ENCODE measurements around the gene CNNM1. TPM values are rescaled to one million over a fixed set of nuclear protein-coding genes. Genes with fewer than 3 reads are reported as not detected.

The CNNM1 gene
- total RNA-seq, 1 donor, result 3.5 TPM

GRCh38 chr10:99425204-99425603, 96.0 kb downstream of the CNNM1 start:
- no peak overlapping the region for H3K4me3 ChIP-seq (ENCODE audit: low read depth, low read length)
- DNase-seq (ENCODE audit: low read depth), result no peak
- TF ChIP-seq, protein P1, sequence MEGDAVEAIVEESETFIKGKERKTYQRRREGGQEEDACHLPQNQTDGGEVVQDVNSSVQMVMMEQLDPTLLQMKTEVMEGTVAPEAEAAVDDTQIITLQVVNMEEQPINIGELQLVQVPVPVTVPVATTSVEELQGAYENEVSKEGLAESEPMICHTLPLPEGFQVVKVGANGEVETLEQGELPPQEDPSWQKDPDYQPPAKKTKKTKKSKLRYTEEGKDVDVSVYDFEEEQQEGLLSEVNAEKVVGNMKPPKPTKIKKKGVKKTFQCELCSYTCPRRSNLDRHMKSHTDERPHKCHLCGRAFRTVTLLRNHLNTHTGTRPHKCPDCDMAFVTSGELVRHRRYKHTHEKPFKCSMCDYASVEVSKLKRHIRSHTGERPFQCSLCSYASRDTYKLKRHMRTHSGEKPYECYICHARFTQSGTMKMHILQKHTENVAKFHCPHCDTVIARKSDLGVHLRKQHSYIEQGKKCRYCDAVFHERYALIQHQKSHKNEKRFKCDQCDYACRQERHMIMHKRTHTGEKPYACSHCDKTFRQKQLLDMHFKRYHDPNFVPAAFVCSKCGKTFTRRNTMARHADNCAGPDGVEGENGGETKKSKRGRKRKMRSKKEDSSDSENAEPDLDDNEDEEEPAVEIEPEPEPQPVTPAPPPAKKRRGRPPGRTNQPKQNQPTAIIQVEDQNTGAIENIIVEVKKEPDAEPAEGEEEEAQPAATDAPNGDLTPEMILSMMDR (IDR thresholded peaks at IDR 0.05; ENCODE audit: insufficient read depth, low read depth, low read length), result no peak

DNA sequence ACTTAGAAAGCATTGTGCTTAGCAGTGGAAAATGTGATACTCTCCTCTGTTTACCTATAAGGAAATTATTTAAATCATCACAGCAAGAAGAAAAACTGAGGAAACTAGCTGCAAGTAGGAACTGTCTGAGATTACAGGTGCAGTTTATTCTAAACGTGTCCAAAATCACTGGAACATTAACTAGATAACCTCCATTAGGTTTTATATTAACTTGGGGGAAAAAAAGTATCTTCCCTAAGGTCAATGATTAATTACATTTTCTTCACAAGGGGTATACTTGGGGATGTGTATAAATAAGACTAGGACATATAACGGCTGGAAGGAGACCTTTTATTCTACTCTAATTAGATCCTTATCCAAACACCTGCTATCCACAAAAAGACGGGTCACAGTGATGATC, 97.5 kb downstream of the CNNM1 start:
- H3K4me3 ChIP-seq (ENCODE audit: low read depth, low read length), result no peak overlapping the region
- TF ChIP-seq, protein P1 (IDR thresholded peaks at IDR 0.05; ENCODE audit: insufficient read depth, low read depth, low read length), result no peak
- no peak for DNase-seq (ENCODE audit: low read depth)

DNA sequence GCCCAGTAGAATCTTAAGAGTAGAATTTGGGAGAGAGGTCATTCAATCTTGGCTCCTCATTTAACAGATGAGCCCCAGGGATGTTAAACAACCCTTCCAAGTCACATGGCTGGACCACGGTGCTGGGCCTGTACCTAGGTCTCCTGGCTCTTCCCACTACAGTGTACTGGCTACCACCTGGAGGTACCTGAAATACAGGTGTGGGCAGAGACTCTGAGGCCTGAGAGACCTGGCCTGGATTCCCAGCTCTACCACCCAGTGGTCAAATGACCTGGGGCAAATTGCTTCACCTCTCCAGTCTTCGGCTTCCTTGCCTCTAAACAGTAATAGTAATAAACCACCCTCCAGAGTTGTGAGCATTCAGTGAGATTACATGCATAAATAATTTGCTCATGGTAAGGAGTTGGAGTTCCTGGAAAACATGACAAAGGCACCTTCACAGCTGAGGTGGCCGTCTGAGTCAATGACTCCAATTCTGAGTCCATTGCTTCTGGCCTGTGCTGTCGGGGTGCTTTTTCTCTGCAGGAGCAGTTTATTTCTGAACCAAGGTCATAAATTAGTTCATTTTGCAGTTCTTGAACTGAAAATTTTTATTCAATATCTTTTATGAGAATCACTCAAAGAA, 98.5 kb downstream of the CNNM1 start:
- TF ChIP-seq, protein P1 (IDR thresholded peaks at IDR 0.05; ENCODE audit: insufficient read depth, low read depth, low read length), result no peak
- no peak for DNase-seq (ENCODE audit: low read depth)
- no peak overlapping the region for H3K4me3 ChIP-seq (ENCODE audit: low read depth, low read length)

DNA sequence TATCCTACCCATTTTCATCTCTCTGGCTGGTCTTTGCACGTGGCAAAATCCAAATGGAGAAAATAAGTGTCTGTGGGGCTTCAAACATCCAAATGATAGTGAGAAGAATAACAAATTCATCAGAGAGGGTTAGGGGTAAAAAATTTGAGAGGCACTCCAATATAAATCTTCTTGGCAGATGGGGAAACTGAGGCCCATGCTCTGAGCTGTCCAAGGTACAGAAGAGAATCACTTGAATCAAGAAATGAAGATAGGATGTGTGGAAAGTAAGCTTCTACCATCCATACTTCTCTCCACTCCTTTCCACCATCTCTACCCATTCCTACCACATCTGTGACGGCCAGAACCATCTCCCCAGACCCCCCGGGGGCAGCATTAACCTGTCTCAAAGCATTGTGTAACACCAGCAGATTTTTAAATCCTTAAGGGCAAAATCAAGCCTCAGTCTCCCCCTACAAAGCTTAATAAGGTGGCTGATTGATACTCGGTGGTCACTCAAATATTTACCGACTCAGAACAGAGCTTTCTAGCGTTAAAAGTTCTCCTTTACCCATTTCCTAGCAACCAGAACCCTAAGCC, 100.5 kb downstream of the CNNM1 start:
- DNase-seq (ENCODE audit: low read depth), result no peak
- TF ChIP-seq, protein P1 (IDR thresholded peaks at IDR 0.05; ENCODE audit: insufficient read depth, low read depth, low read length), result no peak
- H3K4me3 ChIP-seq (ENCODE audit: low read depth, low read length), result peak overlapping the region; percentile 99

DNA sequence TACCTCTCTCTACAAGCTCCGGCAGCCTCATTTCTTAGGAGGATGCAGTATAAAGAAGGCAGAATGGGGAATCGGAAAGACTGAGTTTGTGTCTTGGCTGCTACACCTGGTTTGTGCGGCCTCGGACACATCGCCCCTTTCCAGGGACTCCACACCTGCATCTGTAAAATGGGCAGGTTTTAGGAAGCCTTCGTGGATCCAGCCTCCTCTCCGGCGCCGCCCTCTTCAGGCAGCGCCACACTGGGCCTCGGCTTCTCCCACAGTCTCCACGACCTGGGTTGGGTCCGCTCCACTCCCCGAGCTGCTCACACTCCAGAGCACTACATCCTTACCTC, 100.9 kb downstream of the CNNM1 start:
- peak overlapping the region; percentile 99 for H3K4me3 ChIP-seq (ENCODE audit: low read depth, low read length)
- DNase-seq (ENCODE audit: low read depth), result no peak
- TF ChIP-seq, protein P1 (IDR thresholded peaks at IDR 0.05; ENCODE audit: insufficient read depth, low read depth, low read length), result no peak

DNA sequence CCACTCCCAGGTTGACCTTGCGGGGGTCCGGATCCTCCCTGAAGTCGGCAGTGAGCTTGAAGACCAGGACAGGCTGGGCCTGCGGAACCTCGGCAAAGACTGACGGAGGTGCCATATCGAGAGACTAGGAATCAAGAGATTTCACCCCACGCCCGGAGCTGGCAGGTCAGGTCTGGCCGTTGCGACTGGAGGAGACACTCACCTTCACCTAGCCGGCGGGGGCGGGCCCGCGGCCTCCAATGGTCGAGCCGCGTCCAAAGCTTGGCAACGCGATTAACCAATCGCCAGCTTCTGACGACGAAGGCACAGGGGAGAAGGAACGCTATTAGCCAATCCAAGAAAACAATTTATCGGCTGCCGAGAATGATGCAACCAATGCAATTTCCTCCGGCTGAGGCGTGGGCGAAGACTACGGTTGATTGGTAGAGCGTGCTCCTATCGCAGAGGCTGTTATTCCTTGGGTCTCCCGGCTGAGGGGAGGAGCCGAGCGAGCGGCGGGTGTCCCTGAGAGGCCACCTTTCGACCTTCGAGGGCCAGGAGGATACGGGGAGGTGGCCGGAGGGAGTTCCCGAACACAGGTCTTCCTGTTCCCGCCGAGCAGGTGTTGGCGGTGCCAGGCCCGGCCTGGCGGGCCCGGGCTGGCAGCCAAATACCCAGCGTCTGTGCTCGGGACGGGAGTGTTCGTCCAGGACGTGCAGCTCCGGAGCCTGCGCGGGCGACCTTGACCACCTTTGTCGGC, 101.5 kb downstream of the CNNM1 start, which contains the start of gene GOT1:
TSS of gene GOT1 (minus strand) at position 174 of the 739 bp plus-strand sequence. CDS start at position 115, 59 bp downstream.
- peak within 1 kb of the TSS; percentile 99 for H3K4me3 ChIP-seq (ENCODE audit: low read depth, low read length)
- peak; percentile 99 for DNase-seq (ENCODE audit: low read depth)
- TF ChIP-seq, protein P1 (IDR thresholded peaks at IDR 0.05; ENCODE audit: insufficient read depth, low read depth, low read length), result no peak

Measured in fibroblast of villous mesenchyme (primary cell).